Activated T-cell treated with anti-CD3 and anti-CD28 coated beads for 4 hours (primary cell): ENCODE results near the gene MEIS3.
"Not testable (repeated sequence)": the region's sequence is repeated elsewhere in the genome, so short reads cannot be mapped to it uniquely, and the experiment has no call there.

Experiments used
- DNase-seq: peaks from one replicate; pipeline ENCODE4 v3.0.0-alpha.2; 2020

The MEIS3 gene

DNA sequence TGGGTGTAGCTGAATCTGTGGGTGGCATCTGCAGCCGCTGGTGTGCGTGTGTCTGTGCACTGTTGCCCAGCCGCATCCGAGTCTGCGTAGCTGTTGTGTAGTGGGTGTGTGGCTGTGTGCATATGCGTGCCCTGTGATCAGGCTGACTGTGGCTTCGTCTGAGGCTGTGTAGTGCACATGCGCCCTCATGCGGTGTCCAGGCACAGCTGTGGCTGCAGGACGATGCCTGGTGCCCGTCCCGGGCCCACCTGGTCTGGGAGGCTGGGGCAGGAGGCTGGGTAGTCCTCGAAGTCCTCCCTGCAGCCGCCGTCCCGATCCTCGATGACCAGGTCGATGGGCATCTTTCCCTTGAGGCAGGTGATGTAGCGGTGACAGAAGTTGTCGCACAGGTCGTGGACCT lies 4.9 kb downstream of the MEIS3 start:
- DNase-seq, result no peak

- DNase-seq, result no peak
Observed at GRCh38 chr19:47413941-47414340, 5.4 kb downstream of the MEIS3 start.

DNA sequence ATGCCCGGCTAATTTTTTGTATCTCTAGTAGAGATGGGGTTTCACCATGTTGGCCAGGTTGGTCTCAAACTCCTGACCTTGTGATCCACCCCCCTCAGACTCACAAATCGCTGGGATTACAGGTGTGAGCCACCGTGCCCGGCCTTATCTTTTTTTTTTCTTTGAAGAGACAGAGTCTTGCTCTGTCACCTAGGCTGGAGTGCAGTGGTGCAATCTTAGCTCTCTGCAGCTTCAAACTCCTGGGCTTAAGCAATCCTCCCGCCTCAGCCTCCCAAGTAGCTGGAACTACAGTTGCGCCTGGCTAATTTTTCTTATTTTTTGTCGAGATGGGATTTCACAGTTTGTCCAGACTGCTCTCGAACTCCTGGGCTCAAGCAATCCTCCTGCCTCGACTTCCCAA lies 7.6 kb downstream of the MEIS3 start:
- not testable (repeated sequence) for DNase-seq

GRCh38 chr19:47411101-47411500 lies 8.2 kb downstream of the MEIS3 start:
- no peak for DNase-seq

- DNase-seq, result no peak
Observed at GRCh38 chr19:47408156-47408938, 11.0 kb downstream of the MEIS3 start.

DNA sequence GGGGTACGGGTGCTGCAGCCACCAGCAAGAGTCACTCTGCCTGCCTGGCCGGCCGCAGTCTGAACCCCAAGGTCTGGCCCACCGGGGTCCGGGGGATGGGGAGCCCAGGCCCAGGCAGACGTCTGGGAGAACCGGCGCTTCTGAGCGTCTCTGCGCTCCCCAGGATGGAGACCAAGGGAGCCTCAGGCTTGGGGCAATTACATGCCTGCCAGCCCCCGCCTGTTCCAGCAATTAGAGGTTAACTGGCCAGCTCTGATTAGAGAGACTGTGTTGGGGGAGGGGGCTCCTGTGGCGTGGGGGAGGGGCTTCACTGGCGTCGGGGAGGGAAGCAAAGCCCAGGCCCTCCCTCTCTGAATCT lies 11.9 kb downstream of the MEIS3 start:
- DNase-seq, result no peak

- DNase-seq, result no peak
Observed at GRCh38 chr19:47406711-47407416, 12.5 kb downstream of the MEIS3 start.

GRCh38 chr19:47405854-47406417 lies 13.4 kb downstream of the MEIS3 start:
- DNase-seq, result no peak

DNA sequence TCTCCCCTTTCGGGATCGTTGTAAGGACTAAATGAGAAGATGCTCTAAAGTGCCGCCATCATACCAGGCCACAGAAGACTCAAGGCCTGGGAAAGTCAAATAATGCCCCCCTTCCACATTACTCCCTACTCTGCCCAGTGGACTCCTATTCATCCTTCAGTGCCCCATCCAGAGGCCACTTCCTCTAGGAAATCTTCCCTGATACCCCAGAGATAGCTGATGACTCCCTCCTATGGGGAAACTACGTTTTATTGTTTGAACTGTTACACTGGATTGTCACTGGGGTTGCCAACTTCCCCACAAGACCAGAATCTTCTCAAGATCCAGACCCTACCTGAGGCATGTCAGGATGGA lies 14.2 kb downstream of the MEIS3 start:
- DNase-seq, result no peak

DNA sequence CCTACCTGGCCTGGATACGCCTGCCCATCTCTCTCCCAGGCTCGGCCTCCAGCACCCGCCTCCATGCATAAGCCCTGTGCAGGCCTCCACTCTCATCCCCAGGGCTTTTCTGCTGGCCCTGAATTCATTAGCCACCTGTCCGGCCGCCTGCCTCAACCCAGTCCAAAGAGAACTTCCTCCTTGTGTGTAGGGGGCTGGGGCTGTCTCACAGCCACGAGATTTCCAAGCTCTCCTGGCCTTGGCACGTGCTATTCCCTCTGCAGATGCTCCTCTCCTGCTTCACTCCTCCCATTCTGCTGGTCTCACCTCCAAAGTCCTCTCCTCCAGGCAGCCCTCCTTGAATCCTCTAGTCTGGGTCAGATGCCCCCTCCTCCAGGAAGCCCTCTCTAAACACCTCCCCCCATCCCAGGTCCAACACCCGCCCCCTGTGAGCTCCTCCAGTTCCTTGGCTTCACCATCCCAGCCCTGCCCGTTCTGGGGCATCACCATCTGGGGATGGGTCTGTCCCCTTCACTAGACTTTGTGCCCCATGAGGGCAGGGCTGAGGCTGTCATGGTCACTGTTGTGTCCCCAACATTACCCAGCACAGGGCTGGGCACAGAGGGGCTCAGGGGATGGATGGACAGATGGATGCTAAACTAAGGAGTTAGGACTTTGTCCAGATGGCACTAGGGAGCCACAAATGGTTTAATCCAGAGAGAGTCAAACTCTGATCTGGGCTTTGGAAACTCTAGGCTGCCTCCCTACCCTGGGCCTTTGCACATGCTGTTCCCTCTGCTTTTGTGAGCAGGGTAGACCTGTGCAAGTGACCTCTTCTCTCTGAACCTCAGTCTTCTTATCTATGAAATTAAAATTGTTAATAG lies 14.8 kb downstream of the MEIS3 start:
- no peak for DNase-seq

- no peak for DNase-seq
Observed at GRCh38 chr19:47402504-47402903, 16.8 kb downstream of the MEIS3 start.

- DNase-seq, result no peak
Observed at GRCh38 chr19:47398707-47399597, 20.4 kb downstream of the MEIS3 start.

DNA sequence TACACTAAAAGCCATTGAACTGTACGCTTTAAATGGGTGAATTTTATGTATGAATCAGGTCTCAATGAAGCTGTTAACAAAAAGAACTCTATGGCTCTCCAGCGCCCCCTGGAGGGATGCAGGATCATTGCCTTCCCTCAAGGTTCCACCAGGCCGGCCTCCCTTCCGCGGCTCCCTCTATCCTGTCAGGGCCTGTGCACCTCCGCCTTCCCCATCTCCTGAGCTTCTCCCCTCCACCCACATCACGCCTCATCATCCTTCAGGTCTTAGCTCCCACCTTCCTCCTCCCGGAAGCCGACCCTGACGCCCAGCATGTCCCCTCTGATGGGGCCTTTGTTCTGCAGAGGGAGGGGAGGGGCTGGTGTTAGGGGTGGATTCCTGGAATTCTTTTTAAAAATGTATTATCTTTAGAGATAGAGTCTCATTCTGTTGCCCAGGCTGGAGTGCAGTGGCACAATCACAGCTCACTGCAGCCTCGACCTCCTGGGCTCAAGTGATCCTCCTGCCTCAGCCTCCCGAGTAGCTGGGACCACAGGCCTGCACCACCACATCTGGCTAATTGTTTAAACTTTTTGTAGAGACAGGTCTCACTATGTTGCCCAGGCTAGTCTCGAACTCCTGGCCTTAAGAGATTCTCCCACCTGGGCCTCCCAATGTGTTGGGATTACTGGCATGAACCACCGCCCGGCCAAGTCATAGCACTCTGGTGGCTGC lies 27.7 kb downstream of the MEIS3 start:
- DNase-seq, result peak; percentile 80

- DNase-seq, result no peak
Observed at GRCh38 chr19:47390533-47391488, 28.5 kb downstream of the MEIS3 start.

DNA sequence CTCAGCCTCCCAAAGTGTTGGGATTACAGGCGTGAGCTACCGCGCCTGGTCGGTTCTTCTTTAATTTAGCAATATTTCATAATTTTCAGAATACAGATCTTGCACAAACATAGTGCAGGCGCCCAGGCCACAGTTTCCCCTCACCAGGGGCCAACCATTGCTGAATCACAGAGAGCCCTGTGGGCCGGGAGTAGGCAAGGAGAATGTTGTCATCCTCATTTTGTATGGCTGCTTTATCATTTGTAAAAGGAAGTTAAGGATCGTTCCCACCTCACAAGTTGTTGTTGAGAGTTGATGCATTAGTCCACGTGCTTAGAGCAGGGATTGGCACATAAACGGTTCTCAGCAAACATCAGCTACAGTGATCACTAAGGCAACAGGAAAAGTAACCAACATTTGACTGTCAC lies 30.2 kb downstream of the MEIS3 start:
- no peak for DNase-seq

- not testable (repeated sequence) for DNase-seq
Observed at GRCh38 chr19:47388721-47389120, 30.6 kb downstream of the MEIS3 start.

- DNase-seq, result not testable (repeated sequence)
Observed at GRCh38 chr19:47387623-47388022, 31.7 kb downstream of the MEIS3 start.

DNA sequence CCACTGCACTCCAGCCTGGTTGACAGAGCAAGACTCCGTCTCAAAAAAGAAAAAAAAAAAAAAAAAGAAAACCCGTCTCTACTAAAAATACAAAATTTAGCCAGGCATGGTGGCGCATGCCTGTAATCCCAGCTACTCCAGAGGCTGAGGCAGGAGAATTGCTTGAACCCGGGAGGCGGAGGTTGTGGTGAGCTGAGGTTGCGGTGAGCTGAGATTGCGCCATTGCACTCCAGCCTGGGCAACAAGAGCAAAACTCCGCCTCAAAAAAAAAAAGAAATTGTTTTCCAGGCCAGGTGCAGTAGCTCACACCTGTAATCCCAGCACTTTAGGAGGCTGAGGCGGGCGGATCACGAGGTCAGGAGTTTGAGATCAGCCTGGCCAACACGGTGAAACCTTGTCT lies 32.7 kb downstream of the MEIS3 start:
- DNase-seq, result not testable (repeated sequence)

DNA sequence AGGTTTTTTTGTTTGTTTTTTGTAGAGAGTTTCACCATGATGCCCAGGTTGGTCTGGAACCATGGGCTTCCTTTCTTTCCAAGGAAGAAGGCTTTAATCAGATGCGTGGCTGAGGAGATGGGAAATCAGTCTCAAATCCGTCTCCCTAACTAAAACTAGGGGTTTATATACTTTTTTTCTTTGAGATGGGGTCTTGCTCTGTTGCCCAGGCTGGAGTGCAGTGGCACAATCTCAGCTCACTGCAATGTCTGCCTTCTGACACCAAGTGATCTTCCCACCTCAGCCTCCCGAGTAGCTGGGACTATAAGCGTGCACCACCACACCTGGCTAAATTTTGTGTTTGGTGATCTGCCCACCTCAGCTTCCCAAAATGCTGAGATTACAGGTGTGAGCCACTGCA lies 34.8 kb downstream of the MEIS3 start:
- not testable (repeated sequence) for DNase-seq

DNA sequence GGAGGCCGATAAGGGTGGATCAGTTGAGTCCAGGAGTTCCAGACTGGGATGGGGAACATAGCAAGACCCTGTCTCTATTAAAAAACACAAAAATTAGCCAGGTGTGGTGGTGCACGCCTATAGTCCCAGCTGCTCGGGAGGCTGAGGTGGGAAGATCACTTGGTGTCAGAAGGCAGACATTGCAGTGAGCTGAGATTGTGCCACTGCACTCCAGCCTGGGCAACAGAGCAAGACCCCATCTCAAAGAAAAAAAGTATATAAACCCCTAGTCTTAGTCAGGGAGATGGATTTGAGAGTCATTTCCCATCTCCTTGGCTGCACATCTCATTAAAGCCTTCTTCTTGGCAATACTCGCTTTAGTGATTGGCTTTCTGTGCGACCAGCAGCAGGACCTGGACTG lies 35.4 kb downstream of the MEIS3 start:
- DNase-seq, result not testable (repeated sequence)
